Prostate gland (tissue), 2 donors: ENCODE measurements around the gene USP10. TPM values are rescaled to one million over a fixed set of nuclear protein-coding genes. Genes with fewer than 3 reads are reported as not detected.

Experiments
- DNase-seq: peaks from one replicate; pipeline ENCODE4 v3.0.0-alpha.2; 2019; ENCODE audit warnings: low spot score
- H3K27ac ChIP-seq, 2 donors: fragments of 200-600 bp; sonication (generic); 2 replicates each; pipeline ENCODE4 v1.5.1; 2017 to 2019
- H3K27me3 ChIP-seq: fragments of 200-600 bp; sonication (generic); replicated peaks from 2 replicates; pipeline ENCODE4 v1.5.1; 2019; ENCODE audit not compliant: insufficient read depth
- H3K36me3 ChIP-seq, 2 donors: fragments of 200-600 bp; sonication (generic); 1 replicate in 1 of 2; 2 replicates in 1 of 2; pipeline versions ENCODE4 v1.5.1 to v1.8.1; 2017 to 2019
- H3K4me1 ChIP-seq: fragments of 200-600 bp; sonication (generic); replicated peaks from 2 replicates; pipeline ENCODE4 v1.5.1; 2019
- H3K4me3 ChIP-seq, 2 donors: fragments of 200-600 bp; sonication (generic); 2 replicates each; pipeline ENCODE4 v1.5.1; 2017 to 2019
- H3K9me3 ChIP-seq: fragments of 200-600 bp; sonication (generic); 2 replicates; pipeline ENCODE4 v1.5.1; 2017
- CTCF ChIP-seq, 4 experiments: fragments of 200-600 bp in 2 of 4; fragments of 450-650 bp in 2 of 4; sonication (generic) in 2 of 4; IDR thresholded peaks; 1 replicate in 3 of 4; 2 replicates in 1 of 4; pipeline ENCODE4 v1.5.1; 2016 to 2019; ENCODE audit warnings: antibody characterized with exemption in 4 of 4, mild to moderate bottlenecking in 2 of 4, moderate library complexity in 2 of 4
- POLR2A ChIP-seq: fragments of 450-650 bp; IDR thresholded peaks from one replicate; pipeline ENCODE4 v1.6.1; 2016; ENCODE audit warnings: antibody characterized with exemption, mild to moderate bottlenecking
- POLR2AphosphoS5 ChIP-seq: sonication (generic); formaldehyde crosslinking; IDR thresholded peaks from one replicate; pipeline ENCODE4 v1.6.1; 2017; ENCODE audit warnings: antibody characterized with exemption
- WGBS: methylation state at CpG from one replicate; pipeline ENCODE4 v1.1.5; 2018; 5-methylcytosine and 5-hydroxymethylcytosine counted together
- intact Hi-C: fragments of 100-400 bp; cut with DNase I; formaldehyde crosslinking; loops from one replicate; pipeline ENCODE4 v1.14.2; 2022
- total RNA-seq, 2 donors: library from RNA; depleted of rRNA; stranded (reverse); fragments of >200 nt; gene quantifications; one replicate each; pipeline ENCODE4 v1.1.0, GENCODE V29; 2016

The USP10 gene
- total RNA-seq, 2 donors from 2014 or later: 57.4 to 95.7 TPM

GRCh38 chr16:84763164-84763563, 63.4 kb downstream of the USP10 start:
- intact Hi-C loops: no loop called here
- peaks cover 0 to 15% of the 10 kb centered on the region in 2 donors for H3K36me3 ChIP-seq

GRCh38 chr16:84763629-84764028, 63.8 kb downstream of the USP10 start:
- intact Hi-C loops: no loop called here
- H3K27ac ChIP-seq: no peak overlapping the region
- no peak for TF ChIP-seq POLR2AphosphoS5
- no peak for TF ChIP-seq POLR2A
- no peak for TF ChIP-seq CTCF (IDR thresholded peaks at IDR 0.05)
- WGBS: 92% methylated on average over 17 of the region's 17 CpGs
- no peaks in the 10 kb centered on the region for H3K4me1 ChIP-seq
- H3K4me3 ChIP-seq: no peak overlapping the region
- H3K9me3 ChIP-seq: no peaks in the 10 kb centered on the region
- H3K27me3 ChIP-seq: no peaks in the 10 kb centered on the region
- no peak for DNase-seq
- peaks cover 0 to 15% of the 10 kb centered on the region in 2 donors for H3K36me3 ChIP-seq

More at GRCh38 chr16:84763164-84763563, 63.4 kb downstream of the USP10 start:
- Histone ChIP-seq H3K4me1 (no peaks in the 10 kb centered on the region), H3K9me3 (no peaks in the 10 kb centered on the region), H3K4me3 (no peak overlapping the region), H3K27ac (no peak overlapping the region), H3K27me3 (no peaks in the 10 kb centered on the region)
- TF ChIP-seq POLR2AphosphoS5 (no peak), CTCF (IDR thresholded peaks at IDR 0.05) (no peak), POLR2A (no peak)
- no peak for DNase-seq
- WGBS: 90% methylated on average over 8 of the region's 8 CpGs

DNA sequence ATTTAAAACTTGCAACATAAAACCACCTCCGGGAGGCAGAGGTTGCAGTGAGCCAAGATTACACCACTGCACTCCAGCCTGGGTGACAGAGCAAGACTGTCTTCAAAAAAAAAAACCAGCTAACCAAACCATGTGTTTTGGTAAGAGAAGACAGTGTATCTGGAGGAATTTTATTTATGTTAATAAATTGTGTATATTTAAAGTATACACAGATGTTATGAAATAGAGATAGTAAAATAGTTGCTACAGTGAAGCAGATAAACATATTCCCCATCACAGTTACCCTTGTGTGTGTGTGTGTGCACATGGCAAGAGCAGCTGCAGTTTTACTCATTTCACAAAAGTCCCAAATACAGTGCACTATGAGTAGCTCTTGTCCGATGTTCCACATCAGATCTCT, 65.2 kb downstream of the USP10 start:
- H3K36me3 ChIP-seq: peaks cover 0 to 15% of the 10 kb centered on the region in 2 donors
- DNase-seq: no peak
- no peaks in the 10 kb centered on the region for H3K27me3 ChIP-seq
- H3K4me1 ChIP-seq: no peaks in the 10 kb centered on the region
- intact Hi-C loops: no loop called here
- H3K9me3 ChIP-seq: no peaks in the 10 kb centered on the region
- no peak overlapping the region for H3K4me3 ChIP-seq
- 69% methylated on average over 2 of the region's 2 CpGs for WGBS
- no peak for TF ChIP-seq POLR2AphosphoS5
- TF ChIP-seq POLR2A: no peak
- TF ChIP-seq CTCF (IDR thresholded peaks at IDR 0.05): no peak
- no peak overlapping the region for H3K27ac ChIP-seq

DNA sequence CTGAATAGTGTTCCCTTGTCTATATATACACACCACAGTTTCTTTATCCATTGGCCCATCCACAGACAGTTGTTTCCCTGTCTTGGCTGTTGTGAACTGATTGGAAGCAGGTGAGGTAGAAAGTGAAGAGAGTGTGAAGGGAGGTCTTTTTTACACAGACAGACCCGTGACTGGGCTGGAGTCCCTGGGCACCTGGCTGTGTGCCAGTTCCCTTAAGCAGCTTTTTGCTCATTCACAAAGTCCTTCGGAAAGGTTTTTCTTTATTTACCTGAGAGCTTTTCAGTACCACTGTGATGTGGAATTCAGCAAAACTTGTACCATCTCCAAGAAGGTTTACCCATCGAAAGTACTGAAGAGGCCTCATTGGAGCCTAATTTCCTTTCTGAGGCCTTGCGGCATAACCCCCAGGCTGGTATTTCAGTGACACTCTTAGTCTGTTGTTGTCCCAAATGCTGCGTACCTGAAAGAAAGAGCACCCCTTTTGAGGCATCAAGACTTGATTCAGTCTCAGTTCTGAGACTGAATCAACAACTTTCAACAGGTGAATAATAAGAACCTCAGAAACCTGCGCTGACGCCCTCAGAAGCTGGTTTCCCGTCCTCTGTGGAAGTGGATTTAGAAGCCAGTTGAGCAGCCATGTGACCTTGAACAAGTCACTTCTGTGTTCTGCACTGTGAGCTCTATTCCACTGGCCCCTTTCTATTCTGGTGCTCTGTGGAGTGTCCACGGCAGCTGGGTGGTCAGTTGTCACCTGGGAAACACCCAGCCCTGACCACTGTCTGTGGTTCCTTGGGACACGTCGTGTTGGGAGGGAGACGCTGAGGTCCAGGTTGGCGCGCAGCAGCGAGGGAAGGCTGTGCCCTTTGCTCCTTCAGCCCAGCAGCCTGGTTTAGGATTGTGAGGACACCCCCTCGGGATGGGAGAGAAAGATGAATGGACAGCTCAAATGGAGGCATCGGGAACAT, 66.1 kb downstream of the USP10 start:
- Histone ChIP-seq H3K4me1 (no peaks in the 10 kb centered on the region), H3K4me3 (no peak overlapping the region), H3K36me3 (peaks cover 0 to 15% of the 10 kb centered on the region in 2 donors), H3K9me3 (no peaks in the 10 kb centered on the region), H3K27me3 (no peaks in the 10 kb centered on the region), H3K27ac (peak overlapping the region in 1 of 2 donors; percentile 44)
- WGBS: 85% methylated on average over 17 of the region's 17 CpGs
- TF ChIP-seq CTCF (IDR thresholded peaks at IDR 0.05) (no peak), POLR2AphosphoS5 (no peak), POLR2A (no peak)
- DNase-seq: no peak
- intact Hi-C loops: no loop called here
